Measurements from ENCODE around the gene KCNQ1.
"Not testable (repeated sequence)": the region's sequence is repeated elsewhere in the genome, so short reads cannot be mapped to it uniquely, and the experiment has no call there.

Gene KCNQ1

GRCh38 chr11:2474059-2474901 lies 29.5 kb downstream of the KCNQ1 start:
- DNase-seq (ENCODE audit: low read depth), result no peak

- DNase-seq (ENCODE audit: low read depth), result no peak
Observed at GRCh38 chr11:2475136-2475918, 30.5 kb downstream of the KCNQ1 start.

GRCh38 chr11:2477254-2477653 lies 32.4 kb downstream of the KCNQ1 start:
- DNase-seq (ENCODE audit: low read depth), result no peak

GRCh38 chr11:2477936-2478335 lies 33.1 kb downstream of the KCNQ1 start:
- no peak for DNase-seq (ENCODE audit: low read depth)

- DNase-seq (ENCODE audit: low read depth), result not testable (repeated sequence)
Observed at GRCh38 chr11:2480067-2480873, 35.5 kb downstream of the KCNQ1 start.

GRCh38 chr11:2480874-2481220 lies 36.0 kb downstream of the KCNQ1 start:
- DNase-seq (ENCODE audit: low read depth), result no peak

- DNase-seq (ENCODE audit: low read depth), result no peak
Observed at GRCh38 chr11:2481253-2481652, 36.4 kb downstream of the KCNQ1 start.

- DNase-seq (ENCODE audit: low read depth), result no peak
Observed at GRCh38 chr11:2482204-2482603, 37.4 kb downstream of the KCNQ1 start.

- no peak for DNase-seq (ENCODE audit: low read depth)
Observed at GRCh38 chr11:2482745-2483144, 37.9 kb downstream of the KCNQ1 start.

GRCh38 chr11:2483426-2483825 lies 38.6 kb downstream of the KCNQ1 start:
- no peak for DNase-seq (ENCODE audit: low read depth)

GRCh38 chr11:2484576-2485125 lies 39.8 kb downstream of the KCNQ1 start:
- DNase-seq (ENCODE audit: low read depth), result no peak

GRCh38 chr11:2488004-2488403 lies 43.2 kb downstream of the KCNQ1 start:
- DNase-seq (ENCODE audit: low read depth), result no peak

GRCh38 chr11:2489083-2489482 lies 44.3 kb downstream of the KCNQ1 start:
- DNase-seq (ENCODE audit: low read depth), result no peak

- DNase-seq (ENCODE audit: low read depth), result not testable (repeated sequence)
Observed at GRCh38 chr11:2497951-2498350, 53.1 kb downstream of the KCNQ1 start.

GRCh38 chr11:2498750-2499149 lies 53.9 kb downstream of the KCNQ1 start:
- DNase-seq (ENCODE audit: low read depth), result no peak

GRCh38 chr11:2507212-2507901 lies 62.5 kb downstream of the KCNQ1 start:
- DNase-seq (ENCODE audit: low read depth), result no peak

- no peak for DNase-seq (ENCODE audit: low read depth)
Observed at GRCh38 chr11:2507945-2508749, 63.3 kb downstream of the KCNQ1 start.

- DNase-seq (ENCODE audit: low read depth), result no peak
Observed at GRCh38 chr11:2508793-2509192, 64.0 kb downstream of the KCNQ1 start.

GRCh38 chr11:2509481-2510001 lies 64.7 kb downstream of the KCNQ1 start:
- no peak for DNase-seq (ENCODE audit: low read depth)

GRCh38 chr11:2510626-2511402 lies 66.0 kb downstream of the KCNQ1 start:
- DNase-seq (ENCODE audit: low read depth), result no peak
